HG02973 (cell line): ENCODE data around the gene MOB3B.
"Not testable (repeated sequence)": the region's sequence is repeated elsewhere in the genome, so short reads cannot be mapped to it uniquely, and the experiment has no call there.

Experiments
- ATAC-seq: cut with Tn5 transposase; IDR thresholded peaks from one replicate; pipeline ENCODE4 v1.9.1; 2021; ENCODE audit warnings: moderate library complexity; ENCODE audit not compliant: unreplicated experiment

The MOB3B gene

DNA sequence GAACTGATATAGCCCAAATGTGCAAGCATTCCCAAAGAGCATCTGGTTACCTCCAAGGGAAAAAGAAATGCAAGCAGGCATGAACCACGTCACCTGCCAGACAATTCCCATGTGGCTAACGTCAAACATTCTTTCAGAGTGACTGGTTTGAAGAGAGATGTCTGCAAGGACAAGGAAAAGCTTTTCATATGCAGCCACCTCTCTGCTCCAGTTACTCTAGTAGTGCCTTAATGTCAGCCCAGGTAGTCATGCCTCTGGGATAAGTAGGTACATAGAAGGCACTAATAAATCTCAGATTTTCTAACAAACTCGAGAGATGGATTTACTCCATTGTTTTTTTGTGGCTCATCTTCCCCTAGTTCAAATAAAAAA lies 102.4 kb downstream of the MOB3B start:
- ATAC-seq: no peak

DNA sequence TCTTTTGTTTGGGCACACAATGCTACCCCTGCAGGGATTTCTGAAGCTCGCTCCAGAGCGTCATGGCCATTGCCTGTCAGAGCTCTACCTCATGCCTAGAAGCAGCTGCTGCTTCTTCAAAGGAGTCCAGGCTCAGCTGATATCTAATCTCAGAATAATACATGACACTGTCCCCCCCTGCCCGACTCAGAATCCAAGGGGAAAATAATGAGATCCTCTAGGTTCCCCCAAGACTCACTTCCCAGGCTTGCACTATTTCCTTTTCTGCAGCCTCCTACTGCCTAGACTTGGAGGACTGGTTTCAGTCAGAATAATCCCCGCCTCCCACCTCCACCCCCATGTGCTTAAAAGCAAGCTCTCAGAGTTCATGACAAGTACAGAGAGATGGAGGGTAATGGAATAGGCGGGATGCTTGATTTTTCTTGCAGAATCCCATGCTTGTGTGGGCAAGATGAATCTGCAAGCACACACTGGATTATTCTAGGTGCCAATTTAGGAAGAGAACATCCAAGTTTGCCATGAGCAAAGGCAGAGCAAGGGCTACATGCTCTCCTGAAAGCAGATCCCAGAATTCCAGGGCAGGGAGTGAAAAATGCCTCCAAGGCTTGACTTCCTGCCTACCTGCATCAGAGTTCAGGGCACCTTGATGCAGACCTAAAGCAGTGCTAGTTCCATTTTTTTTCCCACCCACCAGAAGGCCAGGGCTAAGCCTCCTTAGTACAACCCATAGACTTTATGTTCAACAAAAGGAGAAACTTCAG lies 102.9 kb downstream of the MOB3B start:
- ATAC-seq: no peak

DNA sequence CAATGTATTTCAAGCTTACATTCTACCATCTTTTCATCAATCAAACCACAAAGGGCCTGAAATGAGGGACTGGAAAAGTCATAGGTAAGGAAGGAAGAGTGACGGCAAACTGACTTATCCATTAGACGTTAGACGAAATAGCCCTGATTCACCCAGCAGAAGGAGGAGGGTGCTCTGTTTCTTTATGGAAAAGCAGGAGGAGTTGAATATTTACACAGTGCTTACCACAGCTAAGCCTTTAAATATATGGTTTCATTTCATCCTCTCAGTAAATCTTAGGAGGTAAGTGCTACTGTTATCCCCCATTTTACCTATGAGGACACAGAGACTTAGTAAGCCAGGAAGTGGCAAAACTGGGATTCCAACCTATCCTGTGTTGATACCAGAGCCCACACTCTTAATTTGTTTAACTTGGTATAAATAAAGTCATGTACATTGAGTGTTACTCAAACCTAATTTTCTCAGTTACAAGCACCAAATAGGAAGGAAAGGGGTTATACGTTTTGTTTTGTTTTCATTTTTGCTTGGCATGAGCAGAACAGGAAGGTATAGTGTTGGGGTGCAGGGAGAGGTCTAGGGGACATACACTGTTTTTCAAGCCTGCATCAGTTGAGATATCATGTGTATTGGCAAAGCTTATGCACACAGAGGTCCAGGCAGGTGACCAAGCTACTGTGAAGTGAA lies 103.6 kb downstream of the MOB3B start:
- ATAC-seq: no peak

DNA sequence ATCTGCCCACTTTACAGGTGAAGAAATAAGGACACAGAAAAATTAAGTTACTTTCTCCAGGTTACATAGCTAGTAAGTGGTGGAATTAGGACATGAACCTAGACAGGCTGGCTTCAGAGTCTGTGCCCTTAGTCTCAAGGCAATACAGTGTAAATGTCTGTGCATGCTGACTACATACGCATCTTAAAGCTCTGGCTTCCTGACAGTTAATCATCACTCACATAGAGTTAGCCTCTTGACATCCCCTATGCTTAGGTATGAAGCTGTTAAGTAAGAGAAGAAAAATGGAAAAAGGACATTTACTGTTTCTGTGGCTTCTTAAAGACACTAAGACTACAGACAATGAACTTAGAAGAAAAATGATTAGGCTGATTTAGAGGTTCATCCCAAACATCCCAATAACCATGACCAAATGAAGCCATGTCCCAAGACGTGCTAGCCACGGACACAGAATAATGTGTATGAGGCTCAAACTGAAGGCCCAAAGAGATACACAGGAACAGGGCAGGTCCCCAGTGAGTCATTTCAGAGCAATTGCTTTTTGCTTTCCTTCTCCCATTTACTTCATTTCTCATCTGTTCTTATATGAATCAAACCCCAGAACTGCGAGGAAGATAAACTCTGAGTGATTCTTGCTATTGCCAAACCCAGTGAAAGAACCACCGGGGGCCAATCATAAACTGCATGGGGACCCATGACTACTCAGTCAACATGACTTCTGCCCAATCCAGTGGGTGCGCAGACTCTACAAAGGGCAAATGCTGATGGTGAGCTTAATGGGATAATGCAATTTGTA lies 105.5 kb downstream of the MOB3B start:
- no peak for ATAC-seq

DNA sequence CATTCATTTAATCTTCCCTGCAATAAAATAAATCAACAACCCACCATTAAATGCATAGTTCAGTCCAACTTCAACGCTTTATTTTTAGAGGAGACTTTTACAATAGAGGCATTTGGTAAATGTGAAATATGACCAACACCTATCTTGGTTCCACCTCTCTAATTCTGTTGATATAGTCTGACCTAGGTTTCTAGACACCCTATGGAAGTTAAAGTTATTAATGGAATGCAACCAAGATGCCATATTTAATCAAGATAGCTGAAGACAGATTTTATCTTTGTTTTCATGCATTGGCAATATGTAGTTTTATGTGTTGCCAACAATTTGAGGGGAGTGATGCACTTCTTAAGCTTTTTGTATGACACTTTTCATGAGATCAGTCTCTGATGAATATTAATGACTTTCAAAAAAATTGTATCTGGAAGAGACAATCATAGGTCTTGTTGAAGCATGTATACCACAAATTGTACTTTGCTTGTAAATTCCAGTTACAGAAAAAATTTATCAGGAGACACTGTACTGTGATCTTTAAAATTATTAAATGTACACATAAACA lies 107.3 kb downstream of the MOB3B start:
- ATAC-seq: no peak

DNA sequence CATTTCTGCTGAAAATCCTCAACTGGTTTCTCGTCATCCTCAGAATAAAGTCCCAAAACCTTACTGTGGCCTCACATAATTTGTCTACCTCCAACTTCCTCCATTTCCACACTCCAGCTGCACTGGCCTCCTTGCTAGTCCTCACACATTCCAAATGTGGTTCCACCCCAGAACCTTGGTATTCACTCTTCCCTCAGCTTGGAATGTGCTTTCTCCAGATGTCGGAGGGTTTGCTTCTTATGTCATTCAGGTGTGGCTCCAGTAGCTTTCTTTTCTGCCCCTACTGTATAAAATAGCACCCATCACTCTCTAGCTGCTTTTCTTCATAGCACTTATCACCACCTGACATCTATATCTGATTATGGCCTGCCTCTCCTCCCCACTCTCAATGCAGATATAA lies 108.0 kb downstream of the MOB3B start:
- no peak for ATAC-seq

DNA sequence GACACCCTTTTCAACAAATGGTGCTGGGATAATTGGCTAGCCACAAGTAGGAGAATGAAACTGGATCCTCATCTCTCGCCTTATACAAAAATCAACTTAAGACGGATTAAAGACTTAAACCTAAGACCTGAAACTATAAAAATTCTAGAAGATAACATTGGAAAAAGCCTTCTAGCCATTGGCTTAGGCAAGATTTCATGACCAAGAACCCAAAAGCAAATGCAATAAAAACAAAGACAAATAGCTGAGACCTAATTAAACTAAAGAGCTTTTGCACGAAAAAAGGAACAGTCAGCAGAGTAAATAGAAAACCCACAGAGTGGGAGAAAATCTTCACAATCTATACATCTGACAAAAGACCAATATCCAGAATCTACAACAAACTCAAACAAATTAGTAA lies 110.1 kb downstream of the MOB3B start:
- not testable (repeated sequence) for ATAC-seq

DNA sequence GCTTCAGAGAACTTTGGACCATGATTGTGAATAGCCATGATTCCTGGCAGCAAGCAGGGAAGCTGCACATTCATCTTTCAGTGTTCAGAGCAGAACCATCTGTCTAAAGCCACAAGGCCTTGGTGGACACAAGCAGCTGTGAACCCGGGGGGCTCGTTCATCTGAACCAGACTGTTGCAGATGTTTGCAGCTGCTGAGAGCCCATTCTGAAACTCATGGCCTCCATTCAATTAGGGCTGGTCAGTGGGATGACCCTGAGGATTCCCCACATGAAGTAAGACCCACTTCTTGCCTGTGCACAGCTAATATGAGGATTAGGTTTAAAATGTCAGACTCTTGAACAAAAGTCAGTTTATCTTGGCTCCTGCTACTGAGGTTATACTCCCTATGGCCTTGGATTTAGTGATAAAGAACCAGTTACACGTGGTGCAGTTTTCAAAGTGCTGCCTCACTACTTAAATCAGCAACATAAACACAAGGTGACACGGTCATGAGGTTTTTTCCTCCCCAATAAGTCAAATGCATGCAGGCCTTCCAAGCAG lies 115.3 kb downstream of the MOB3B start:
- no peak for ATAC-seq

DNA sequence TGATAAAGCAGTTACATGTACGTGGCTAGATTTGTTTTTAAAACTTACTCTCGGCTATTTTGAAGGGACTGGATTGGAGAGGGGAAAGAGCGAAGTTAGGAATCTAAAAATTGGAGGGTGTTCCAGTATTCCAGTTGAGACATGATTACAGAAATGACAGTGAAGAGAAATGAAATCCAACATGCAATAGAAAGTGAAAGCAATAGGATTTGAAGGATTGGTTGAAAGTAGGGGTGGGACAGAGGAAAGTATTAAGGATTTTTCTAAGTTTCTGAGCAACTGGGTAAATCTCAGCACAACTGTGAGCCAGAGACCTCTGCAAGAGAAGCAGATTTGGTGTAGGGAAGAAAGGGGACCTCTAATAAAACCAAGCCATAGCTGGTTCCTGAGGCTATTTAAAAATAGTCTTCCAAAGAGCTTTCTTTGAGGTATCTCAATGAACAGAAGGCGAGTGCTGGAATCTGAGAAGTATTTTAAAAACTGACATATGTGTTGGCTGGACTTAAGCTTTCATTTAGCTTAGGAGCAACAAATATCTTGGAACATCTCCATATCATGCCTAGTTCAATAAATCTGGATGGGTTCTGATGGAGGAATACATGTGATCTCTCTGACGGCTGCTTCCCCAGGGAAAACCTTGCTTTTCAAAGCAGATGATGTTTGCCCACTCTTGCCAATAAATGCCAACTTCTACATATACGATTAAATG lies 115.9 kb downstream of the MOB3B start:
- ATAC-seq: no peak

DNA sequence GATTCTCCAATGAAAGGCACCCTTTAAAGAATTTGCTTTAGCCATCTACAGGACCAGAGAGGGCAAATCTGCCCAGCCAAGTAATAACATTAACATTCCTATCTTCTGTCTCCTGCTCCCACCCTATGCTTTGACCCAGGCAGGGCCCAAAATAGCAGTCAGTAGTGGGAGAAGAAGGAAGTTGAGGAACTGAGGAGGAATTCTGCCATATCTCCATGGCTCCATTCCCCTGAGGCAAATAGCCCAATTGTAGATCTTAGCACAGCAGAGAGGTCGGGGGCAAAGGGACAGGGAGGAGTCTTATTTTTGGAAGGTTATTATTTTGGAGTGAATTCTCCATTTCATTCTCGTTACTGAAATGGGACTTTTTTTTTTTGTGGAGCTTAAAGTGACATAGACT lies 116.7 kb downstream of the MOB3B start:
- ATAC-seq: no peak

DNA sequence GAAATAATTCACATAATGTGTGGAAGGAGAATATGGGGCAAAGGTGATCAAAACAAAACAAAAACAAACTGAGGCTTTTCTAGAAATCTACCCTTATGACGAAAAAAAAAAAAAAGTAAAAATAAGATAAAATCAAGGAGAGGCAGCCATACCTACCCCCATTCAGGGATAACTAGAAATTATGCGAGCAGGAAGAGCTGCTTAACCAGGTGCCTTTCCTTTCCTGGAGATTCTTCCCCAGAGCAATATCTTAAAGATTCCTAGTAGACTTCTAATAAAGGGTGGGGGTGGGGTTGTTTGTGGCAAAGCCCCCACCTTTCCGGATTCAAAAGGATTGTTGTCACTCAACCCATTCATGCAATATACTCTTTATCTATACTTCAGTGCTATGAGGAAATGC lies 117.5 kb downstream of the MOB3B start:
- no peak for ATAC-seq

DNA sequence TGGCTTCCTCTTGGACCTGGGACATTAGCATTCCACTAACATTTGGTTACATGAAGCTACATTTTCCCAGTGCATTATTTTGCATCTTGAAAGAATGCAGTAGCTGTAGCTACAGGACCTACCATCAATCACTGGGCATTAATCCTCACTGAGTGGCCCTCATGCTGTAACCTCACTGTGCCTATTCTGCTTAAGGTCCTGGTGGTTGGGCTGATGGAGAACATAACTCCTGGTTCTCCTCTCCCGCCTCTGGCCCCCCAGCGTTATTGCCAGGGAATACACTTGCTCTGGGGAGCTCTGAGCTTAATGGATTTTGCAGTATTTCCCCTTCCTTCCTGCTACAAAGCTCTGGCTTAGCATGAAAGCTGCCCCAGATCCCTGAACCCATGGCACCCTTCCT lies 121.1 kb downstream of the MOB3B start:
- no peak for ATAC-seq

DNA sequence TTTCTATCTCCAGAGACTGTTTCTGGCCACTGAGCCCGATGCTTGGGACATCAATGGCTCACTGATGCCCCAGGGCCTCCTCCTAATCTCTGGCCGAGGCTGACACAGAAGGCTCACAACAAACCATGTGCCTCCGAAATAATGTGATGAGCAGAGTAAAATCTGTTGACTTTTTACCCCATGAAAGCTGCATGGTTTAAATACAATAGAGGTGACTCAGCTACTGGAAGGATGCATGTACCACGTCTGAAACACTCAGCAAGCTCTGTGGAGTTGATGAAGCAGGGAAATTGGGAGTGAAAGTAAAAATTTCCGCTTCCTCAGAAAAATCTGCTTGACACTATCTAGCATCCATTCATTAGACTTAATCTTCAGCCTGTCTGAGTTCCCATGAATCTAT lies 121.6 kb downstream of the MOB3B start:
- ATAC-seq: no peak

DNA sequence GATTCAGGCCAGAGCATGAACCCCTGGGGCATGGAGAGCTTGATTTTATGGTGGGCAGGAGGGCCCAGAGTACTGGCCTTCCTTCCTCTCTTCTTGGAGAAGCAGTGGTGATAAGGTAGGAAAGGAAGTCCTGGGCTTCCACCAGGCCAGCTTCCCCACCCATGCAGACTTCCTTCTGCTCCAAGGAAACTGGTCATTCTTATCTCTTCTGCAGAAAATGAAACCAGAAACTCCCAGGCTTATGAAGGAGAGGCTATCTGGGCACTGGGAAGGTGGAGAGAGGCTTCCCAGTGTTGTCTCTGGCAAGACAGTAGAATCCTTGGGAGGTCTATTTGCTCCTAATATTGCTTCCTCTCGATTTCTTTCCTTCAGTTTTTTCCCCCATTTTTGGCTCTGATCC lies 122.1 kb downstream of the MOB3B start:
- ATAC-seq: no peak

DNA sequence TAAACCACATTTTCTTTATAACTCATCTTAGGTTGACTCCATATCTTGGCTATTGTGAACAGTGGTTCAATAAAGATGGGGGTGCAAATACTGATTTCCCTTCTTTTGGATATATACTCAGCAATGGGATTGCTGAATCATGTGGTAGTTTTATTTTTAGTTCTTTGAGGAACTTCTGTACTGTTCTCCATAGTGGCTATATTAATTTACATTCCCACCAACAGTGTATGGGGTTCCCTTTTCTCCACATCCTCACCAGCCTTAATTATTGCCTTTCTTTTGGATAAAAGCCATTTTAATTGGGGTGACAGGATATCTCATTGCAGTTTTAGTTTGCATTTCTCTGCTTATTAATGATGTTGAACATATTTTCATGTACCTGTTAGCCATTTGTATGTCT lies 125.0 kb downstream of the MOB3B start:
- no peak for ATAC-seq

DNA sequence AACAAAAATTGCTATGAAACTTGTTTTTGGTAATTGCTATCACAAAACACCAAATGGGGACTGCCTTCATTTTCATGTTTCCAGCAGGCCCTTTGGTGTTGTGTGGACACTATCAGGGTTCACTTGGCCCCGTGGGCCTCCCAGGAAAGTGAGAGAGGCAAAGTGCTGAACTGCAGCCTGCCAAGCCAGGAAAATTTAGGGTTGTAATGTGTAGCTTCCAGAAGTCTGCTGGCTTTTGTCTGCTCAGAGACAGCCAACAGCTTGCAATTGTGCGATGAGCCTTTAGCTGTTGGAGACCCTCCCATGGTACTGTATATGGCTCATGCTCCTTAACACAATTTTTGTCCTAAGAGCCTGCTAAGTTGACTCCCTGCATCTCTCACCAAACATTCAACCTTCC lies 127.0 kb downstream of the MOB3B start:
- ATAC-seq: no peak

DNA sequence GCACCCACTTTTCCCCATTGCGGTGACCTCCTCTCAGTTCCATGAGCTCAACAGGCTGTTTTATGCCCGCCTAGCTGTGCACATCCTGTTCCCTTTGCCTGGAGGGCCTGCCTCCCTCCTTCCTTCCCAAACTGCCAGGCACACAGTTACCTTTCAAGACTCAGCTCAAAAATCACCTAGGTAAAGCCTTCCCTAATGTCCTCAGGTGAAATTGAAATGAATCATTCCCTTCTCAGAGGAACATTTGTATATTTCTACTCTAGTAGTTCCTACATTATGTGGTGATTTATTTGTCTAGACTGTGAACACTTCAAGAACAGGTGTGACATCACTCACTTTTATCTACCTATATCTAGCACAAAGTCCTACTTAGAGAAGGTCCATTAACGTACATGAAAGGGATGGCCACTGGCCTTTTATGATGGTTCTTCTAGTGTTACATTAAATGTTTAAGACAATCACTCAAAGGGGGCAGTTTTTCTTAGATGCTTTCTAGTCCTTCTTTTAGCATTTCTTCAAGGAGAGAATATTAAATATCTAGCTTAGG lies 129.2 kb downstream of the MOB3B start:
- no peak for ATAC-seq

DNA sequence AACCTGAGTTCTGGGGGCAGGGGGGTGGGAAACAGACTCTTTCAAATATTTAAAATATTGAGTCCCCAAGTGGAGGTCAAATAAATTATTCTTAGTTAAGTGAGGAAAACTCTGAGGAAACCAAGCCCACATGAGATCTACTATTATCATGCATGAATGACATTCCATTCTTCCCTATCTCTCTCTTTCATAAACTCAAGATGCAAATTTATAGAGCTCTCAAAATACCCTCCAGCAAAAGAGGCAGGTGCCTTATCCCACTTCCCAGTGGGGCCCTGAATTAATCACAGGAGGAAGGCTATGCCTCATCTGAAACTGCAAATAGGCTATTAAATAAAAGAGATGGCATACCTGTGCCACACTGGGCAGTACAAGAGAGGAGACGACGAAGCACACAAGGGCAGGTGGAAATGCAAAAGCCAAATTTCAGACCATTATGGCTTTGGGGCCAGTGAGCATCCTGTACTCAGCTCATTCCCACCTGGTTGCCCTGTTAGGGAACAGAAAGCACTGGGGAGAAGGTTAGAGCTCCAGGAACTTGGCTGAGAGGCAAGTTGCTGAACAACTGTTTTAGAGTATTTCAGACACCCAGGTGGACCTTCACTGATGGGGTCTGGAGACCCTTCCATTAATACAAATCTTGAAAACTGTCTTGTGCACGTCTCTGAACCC lies 130.5 kb downstream of the MOB3B start:
- ATAC-seq: no peak

DNA sequence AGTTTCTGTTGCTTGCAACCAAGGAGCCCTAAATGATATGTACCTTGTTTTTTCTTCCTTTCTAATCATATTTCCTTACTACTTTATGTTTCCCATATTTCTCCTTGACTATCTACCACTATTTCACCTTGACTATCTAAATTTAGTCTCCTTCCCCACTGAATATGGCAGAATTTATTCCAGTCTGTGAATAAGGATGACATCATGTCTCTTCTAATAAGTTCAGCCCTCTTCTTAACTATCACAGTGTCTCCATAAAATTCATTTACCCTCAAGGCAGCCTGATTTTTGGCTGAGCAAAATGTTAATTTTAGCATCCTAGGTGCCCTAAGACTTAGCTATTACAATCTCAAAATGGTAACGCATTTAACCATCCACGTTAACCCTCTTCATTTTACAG lies 133.1 kb downstream of the MOB3B start:
- ATAC-seq: no peak

DNA sequence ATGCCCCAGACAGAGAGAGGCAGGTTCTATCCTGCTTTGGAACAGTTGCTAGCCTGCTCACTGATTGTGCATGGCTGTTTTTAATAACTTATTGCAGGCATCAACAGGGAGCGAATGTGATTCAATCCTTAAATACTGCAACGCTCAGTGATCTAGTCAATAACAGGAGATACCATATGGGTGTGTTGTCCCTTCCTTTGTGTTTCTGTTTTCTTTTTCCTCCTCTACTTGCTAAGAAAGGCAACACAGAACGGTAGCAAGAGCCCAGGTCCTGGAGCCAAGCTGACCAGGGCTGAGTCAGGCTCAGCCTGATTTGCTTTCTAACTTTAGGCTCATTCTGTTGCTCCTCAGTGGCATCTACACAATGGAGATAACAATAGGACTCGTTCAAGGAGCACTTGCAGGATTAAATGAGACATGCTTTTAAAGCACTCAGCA lies 134.1 kb downstream of the MOB3B start:
- ATAC-seq: no peak
